HUES64 (cell line): ENCODE data around the gene IL17RD.

ENCODE experiments used
- H3K27ac ChIP-seq: 2 replicates; pipeline ENCODE4 v1.7.0; 2013; ENCODE audit warnings: low read depth, low read length, inconsistent platforms
- H3K27me3 ChIP-seq: 2 replicates; pipeline ENCODE4 v1.6.1; 2013; ENCODE audit warnings: mild to moderate bottlenecking, low read length; ENCODE audit not compliant: insufficient read depth
- H3K36me3 ChIP-seq: 2 replicates; pipeline ENCODE4 v1.6.1; 2013; ENCODE audit warnings: mild to moderate bottlenecking, low read length; ENCODE audit not compliant: insufficient read depth
- H3K4me1 ChIP-seq: 2 replicates; pipeline ENCODE4 v1.6.1; 2013; ENCODE audit warnings: mild to moderate bottlenecking, low read length, moderate library complexity; ENCODE audit not compliant: insufficient read depth
- H3K4me3 ChIP-seq: 2 replicates; pipeline ENCODE4 v1.5.1; 2013; ENCODE audit warnings: mild to moderate bottlenecking, low read length, moderate library complexity
- H3K9ac ChIP-seq: 2 replicates; pipeline ENCODE4 v1.6.1; 2013; ENCODE audit warnings: mild to moderate bottlenecking, low read depth, low read length
- H3K9me3 ChIP-seq: 2 replicates; pipeline ENCODE4 v1.6.1; 2013; ENCODE audit warnings: low read depth, low read length; ENCODE audit not compliant: insufficient read depth
- WGBS: fragments of 150-250, 120-280 bp; methylation state at CpG from one replicate; pipeline ENCODE4 v1.1.7; 2013; ENCODE audit warnings: missing lambda C conversion rate; 5-methylcytosine and 5-hydroxymethylcytosine counted together

IL17RD gene

DNA sequence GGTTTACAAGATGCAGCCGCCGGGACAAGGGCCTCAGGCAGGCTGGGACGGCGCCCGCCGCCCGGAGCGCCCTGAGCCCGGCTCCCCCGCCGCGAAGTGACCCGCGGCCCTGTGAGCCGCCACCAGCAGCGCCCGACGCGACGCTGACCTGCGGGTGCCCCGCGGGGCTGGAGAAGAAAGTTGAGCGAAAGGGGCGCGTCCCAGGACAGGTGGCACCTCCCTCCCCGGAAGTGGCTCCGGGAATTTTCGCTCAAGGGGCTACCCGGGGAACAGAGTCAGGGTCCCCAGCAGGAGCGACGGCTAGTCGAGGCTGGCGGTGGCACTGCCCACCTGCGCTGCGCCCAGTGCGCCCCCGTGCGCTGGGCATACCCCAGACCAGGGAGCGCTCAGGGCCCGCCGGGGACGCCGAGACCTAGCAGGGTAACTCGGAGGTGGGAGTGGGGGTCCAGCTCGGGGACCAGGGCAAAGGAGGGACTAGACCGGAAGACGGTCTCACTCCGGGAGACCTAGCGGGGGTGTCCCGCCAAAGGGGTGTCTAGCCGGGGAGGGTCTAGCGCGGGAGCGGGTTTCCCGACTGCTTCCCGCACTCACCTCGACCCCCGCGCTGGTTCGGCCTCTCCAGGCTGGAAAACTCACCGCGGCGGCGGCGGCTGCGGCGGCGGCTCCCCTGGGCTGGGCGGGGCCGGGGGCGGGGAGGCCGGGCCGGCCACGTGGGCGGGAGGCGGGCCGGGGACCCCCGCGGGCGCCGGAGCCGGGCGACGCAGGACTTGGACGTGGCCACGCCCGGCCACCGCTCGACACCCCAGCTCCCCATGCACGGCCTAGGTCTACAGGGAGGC lies 86.3 kb downstream of the IL17RD start:
- peaks cover 38% of the 10 kb centered on the region for H3K27me3 ChIP-seq
- H3K9me3 ChIP-seq = no peaks in the 10 kb centered on the region
- no peaks in the 10 kb centered on the region for H3K36me3 ChIP-seq
- peak overlapping the region; percentile 63 for H3K9ac ChIP-seq
- peaks cover 7% of the 10 kb centered on the region; the same call in 1 of the 2 replicates for H3K4me1 ChIP-seq
- peak overlapping the region; percentile 53; the same call in 1 of the 2 replicates for H3K27ac ChIP-seq
- H3K4me3 ChIP-seq = peak overlapping the region; percentile 82
- WGBS = under 1% methylated on average over 91 of the region's 91 CpGs

DNA sequence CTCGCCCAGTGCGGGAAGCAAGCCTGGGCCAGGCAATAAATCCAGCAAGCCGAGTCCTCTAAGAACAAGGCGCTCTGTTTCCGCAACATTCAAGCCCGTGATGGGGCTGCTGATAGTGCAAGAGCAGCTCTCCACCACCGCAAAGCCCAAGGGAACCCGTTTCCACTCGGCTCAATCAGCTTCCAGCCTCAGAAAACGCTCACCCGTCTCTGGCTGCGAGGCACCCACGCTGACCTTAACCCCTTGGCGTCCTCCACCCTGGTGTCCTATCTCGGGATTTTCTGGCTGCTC lies 86.9 kb downstream of the IL17RD start:
- H3K4me3 ChIP-seq = peak overlapping the region; percentile 82
- H3K36me3 ChIP-seq = no peaks in the 10 kb centered on the region
- peak overlapping the region; percentile 63 for H3K9ac ChIP-seq
- peaks cover 38% of the 10 kb centered on the region for H3K27me3 ChIP-seq
- WGBS = 10% methylated on average over 15 of the region's 15 CpGs
- H3K27ac ChIP-seq = no peak overlapping the region
- no peaks in the 10 kb centered on the region for H3K9me3 ChIP-seq
- peaks cover 7% of the 10 kb centered on the region; the same call in 1 of the 2 replicates for H3K4me1 ChIP-seq

DNA sequence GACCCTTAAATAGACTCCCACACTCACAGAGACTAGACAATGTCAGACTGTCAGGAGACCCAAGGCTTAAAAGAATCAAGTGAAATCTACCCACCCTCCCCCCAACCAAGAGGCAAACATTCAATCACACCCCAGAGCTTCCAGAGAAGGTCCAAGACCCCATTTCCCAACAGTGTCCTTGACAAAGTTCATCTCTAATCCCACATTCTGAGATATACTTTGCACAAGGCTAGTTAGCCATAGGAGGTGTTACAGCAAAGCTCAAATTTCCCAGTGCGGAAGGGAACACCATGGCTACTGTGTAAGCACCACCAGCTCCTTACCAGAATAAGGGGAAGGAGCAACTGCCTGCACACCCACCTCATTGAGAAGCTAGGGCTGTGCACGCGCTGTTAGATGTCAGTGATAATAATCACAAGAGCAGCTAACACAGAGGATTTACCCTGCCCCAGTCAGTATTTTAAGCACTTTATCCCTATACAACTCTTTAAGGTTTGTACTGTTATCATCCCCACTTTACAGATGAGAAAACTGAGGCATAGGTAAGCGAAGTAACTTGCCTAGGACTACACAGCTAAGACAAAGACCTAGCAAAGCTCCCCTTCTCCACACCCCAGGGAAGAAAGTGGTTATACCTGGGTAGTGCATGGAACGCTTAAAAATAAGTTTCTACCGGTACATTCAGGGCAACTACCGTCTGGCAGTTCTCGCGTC lies 87.4 kb downstream of the IL17RD start:
- H3K27ac ChIP-seq = no peak overlapping the region
- peak overlapping the region; percentile 63; the same call in 1 of the 2 replicates for H3K9ac ChIP-seq
- H3K36me3 ChIP-seq = no peaks in the 10 kb centered on the region
- 59% methylated on average over 9 of the region's 9 CpGs for WGBS
- peaks cover 38% of the 10 kb centered on the region for H3K27me3 ChIP-seq
- H3K4me3 ChIP-seq = peak overlapping the region; percentile 82
- no peaks in the 10 kb centered on the region for H3K9me3 ChIP-seq
- H3K4me1 ChIP-seq = peaks cover 7% of the 10 kb centered on the region; the same call in 1 of the 2 replicates

DNA sequence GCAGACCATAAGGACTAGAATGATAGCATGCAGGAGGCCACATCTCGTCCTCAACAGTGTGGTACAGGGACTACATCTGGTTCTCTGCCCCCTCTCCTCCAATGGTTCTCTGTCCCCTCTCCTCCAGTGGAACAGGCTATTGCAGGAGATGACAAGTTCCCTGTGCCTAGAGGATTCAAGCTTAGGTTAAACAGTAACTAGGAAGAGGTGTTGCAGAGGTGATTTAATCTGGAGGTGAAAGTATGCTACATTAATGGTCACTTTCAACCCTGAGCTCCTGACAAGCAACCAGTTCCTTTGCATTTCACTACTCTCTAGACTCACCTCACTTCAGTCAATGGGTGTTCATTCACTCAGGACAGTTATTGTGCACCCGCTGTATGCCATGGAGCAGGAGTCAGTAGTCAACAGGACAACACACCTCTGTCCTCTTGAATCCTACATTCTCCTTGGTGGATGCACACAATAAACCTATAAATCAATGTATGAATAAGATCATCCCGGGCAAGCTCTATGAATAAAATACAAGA lies 88.7 kb downstream of the IL17RD start:
- WGBS = 89% methylated on average over 3 of the region's 3 CpGs
- no peaks in the 10 kb centered on the region for H3K9me3 ChIP-seq
- H3K4me3 ChIP-seq = no peak overlapping the region
- H3K27me3 ChIP-seq = peaks cover 38% of the 10 kb centered on the region
- H3K4me1 ChIP-seq = peaks cover 7% of the 10 kb centered on the region; the same call in 1 of the 2 replicates
- H3K9ac ChIP-seq = no peak overlapping the region
- H3K36me3 ChIP-seq = no peaks in the 10 kb centered on the region
- no peak overlapping the region for H3K27ac ChIP-seq

DNA sequence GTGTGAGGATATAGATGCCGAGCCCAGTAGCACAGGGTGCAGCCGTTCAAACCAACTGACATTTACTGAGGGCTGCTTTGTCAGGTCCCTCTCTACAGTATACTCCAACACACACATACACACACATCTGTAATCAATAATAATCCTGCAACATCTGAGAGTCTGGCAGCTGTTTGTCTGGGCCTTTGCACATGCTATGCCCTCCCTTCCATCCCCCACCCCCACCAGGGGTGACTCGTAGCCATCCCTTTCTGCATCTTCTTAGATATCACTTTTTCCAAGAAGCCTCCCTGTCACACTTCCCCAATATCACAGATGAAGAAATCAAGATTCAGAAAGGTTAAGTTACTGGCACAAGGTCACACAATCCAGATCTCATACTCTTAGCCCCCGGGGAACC lies 91.0 kb downstream of the IL17RD start:
- H3K4me3 ChIP-seq = no peak overlapping the region
- H3K9ac ChIP-seq = no peak overlapping the region
- 95% methylated on average over 4 of the region's 4 CpGs for WGBS
- peaks cover 21% of the 10 kb centered on the region for H3K27me3 ChIP-seq
- H3K9me3 ChIP-seq = peaks cover 5% of the 10 kb centered on the region; the same call in 1 of the 2 replicates
- H3K36me3 ChIP-seq = no peaks in the 10 kb centered on the region
- H3K27ac ChIP-seq = no peak overlapping the region
- no peaks in the 10 kb centered on the region for H3K4me1 ChIP-seq

DNA sequence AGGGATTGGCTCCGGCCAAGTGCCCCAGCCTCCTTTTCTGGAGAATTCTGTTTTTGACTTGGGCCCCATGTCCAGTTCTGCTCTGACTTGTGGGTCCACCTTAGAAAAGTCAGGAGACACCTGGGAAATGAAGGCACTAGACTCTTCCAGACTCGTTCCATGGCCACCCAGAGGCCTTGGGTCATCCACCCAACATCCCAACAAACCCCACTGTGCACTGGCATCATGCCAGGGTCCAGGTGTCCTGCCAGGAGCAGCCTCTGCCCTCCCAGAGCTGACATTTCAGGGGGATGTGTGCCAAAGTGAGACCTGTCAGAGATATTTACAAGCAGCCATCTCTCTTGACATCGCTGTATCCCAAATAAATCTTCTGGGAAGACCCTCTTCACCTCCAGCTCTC lies 91.5 kb downstream of the IL17RD start:
- Histone ChIP-seq H3K4me1 (peaks cover 1% of the 10 kb centered on the region; the same call in 1 of the 2 replicates), H3K27ac (no peak overlapping the region), H3K36me3 (no peaks in the 10 kb centered on the region), H3K9me3 (peaks cover 5% of the 10 kb centered on the region; the same call in 1 of the 2 replicates), H3K27me3 (peaks cover 20% of the 10 kb centered on the region), H3K4me3 (no peak overlapping the region), H3K9ac (no peak overlapping the region)
- WGBS = 94% methylated on average over 3 of the region's 3 CpGs

DNA sequence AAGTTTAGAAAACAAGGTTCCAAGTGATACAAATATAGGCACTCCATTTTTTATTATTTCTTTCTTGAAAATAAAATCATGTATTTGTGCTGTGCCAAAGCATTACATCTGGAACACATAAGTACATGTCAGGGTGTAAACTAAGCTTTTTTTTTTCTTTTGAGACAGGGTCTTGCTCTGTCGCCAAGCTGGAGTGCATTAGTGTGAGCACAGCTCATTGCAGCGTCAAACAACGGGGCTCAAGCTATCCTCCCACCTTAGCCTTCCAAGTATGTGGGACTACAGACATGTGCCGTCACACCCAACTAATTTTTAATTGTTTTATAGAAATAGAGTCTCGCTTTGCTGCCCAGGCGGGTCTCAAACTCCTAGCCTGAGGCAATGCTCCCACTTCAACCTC lies 95.7 kb downstream of the IL17RD start:
- Histone ChIP-seq H3K9ac (no peak overlapping the region), H3K27ac (no peak overlapping the region)

DNA sequence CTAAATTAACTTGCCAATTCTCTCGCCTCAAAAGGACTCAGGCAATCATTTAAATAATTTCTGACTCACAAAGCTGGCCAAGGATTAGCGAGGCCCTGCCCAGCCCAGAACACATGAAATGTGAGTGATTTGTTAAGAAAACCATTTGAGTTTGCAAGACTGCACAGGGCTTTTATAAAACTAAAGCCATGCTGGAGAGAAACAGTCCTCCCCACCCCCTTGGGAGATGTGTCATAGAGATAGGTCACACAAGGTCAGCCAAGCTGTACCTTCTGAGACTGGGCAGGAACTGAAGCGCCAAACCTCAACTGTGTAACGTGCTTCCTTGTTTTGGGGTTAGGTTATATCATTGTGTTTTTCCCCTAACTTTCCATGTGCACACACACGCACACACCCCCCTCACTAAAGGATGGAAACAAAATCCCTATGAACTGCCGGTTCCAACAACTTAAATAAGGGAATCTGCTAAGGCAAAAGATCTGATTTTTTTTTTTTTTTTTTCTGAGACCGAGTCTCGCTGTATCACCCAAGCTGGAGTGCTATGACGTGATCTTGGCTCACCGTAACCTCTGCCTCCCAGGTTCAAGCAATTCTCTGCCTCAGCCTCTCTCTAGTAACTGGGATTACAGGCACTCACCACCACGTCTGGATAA lies 96.6 kb downstream of the IL17RD start:
- H3K4me1 ChIP-seq = peaks cover 9% of the 10 kb centered on the region; the same call in 1 of the 2 replicates
- no peaks in the 10 kb centered on the region for H3K36me3 ChIP-seq
- 0 out of 2 replicates have a peak overlapping the region, but pooled peaks have one; percentile 14 for H3K9ac ChIP-seq
- 91% methylated on average over 11 of the region's 11 CpGs for WGBS
- peaks cover 5% of the 10 kb centered on the region; the same call in 1 of the 2 replicates for H3K9me3 ChIP-seq
- H3K27me3 ChIP-seq = no peaks in the 10 kb centered on the region
- H3K27ac ChIP-seq = no peak overlapping the region
- no peak overlapping the region for H3K4me3 ChIP-seq

More for the DNA sequence above, 95.7 kb downstream of the IL17RD start:
- Histone ChIP-seq H3K4me3 (no peak overlapping the region), H3K36me3 (no peaks in the 10 kb centered on the region), H3K4me1 (peaks cover 7% of the 10 kb centered on the region; the same call in 1 of the 2 replicates), H3K27me3 (no peaks in the 10 kb centered on the region), H3K9me3 (peaks cover 5% of the 10 kb centered on the region; the same call in 1 of the 2 replicates)
- 94% methylated on average over 5 of the region's 6 CpGs for WGBS

DNA sequence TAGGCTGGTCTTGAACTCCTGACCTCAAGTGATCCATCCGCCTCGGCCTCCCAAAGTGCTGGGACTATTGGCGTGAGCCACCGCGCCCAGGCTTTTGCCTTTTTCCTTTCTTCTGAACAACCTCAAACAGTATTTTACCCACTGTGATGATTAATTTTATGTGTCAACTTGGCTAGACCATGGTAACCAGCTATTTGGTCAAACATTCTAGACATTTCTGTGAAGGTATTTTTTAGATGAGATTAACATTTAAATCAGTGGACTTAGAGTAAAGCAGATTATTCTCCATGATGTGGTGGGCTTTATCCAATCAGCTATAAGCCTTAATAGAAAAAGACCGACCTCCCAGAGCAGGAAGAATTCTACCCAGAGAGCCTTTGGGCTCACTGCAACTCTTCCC lies 98.7 kb downstream of the IL17RD start:
- Histone ChIP-seq H3K27ac (no peak overlapping the region), H3K27me3 (no peaks in the 10 kb centered on the region), H3K36me3 (no peaks in the 10 kb centered on the region), H3K9me3 (peaks cover 5% of the 10 kb centered on the region; the same call in 1 of the 2 replicates), H3K9ac (no peak overlapping the region), H3K4me1 (peaks cover 21% of the 10 kb centered on the region; the same call in 1 of the 2 replicates), H3K4me3 (no peak overlapping the region)
- WGBS = 95% methylated on average over 6 of the region's 6 CpGs

DNA sequence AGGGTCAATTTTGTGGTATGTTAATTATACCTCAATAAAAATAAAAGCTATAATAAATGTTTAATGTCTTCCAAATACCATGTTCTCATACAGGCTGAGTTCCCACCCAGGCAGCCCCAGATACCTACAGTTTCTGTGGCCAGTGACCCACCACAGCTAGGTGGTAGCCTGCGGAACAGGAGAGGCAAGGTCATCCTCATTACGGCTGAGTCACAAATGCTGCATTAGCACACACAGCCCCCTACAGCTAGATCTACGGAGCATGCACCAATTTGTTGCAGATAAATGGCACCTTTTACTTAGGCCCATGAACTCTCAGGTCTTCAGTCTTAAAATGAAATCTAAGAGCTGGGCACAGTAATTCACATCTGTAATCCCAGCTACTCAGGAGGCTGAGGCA lies 99.6 kb downstream of the IL17RD start:
- no peaks in the 10 kb centered on the region for H3K27me3 ChIP-seq
- peaks cover 26% of the 10 kb centered on the region; the same call in 1 of the 2 replicates for H3K4me1 ChIP-seq
- H3K4me3 ChIP-seq = no peak overlapping the region
- H3K36me3 ChIP-seq = no peaks in the 10 kb centered on the region
- H3K27ac ChIP-seq = no peak overlapping the region
- no peaks in the 10 kb centered on the region for H3K9me3 ChIP-seq
- H3K9ac ChIP-seq = no peak overlapping the region
- 76% methylated on average over 3 of the region's 3 CpGs for WGBS
